Esophagus (tissue), 2 donors: ENCODE measurements around the gene ANKRD50. TPM values are rescaled to one million over a fixed set of nuclear protein-coding genes. Genes with fewer than 3 reads are reported as not detected.
A peak's percentile ranks its signal among the peaks of the same experiment; 100 is the strongest.

Experiments
- H3K27ac ChIP-seq, 2 donors: one replicate each; pipeline ENCODE4 v1.5.1; 2013; ENCODE audit warnings: low read depth in 2 of 2, mild to moderate bottlenecking in 2 of 2, inconsistent platforms in 1 of 2, low read length in 1 of 2, moderate library complexity in 1 of 2
- H3K27me3 ChIP-seq, 2 donors: one replicate each; pipeline ENCODE4 v1.6.1; 2013; ENCODE audit warnings: low read length in 2 of 2, control low read depth in 1 of 2, mild to moderate bottlenecking in 1 of 2; ENCODE audit not compliant: insufficient read depth in 2 of 2, control insufficient read depth in 1 of 2
- H3K36me3 ChIP-seq, 2 donors: one replicate each; pipeline ENCODE4 v1.6.1; 2013; ENCODE audit warnings: low read length in 1 of 2; ENCODE audit not compliant: control insufficient read depth in 2 of 2, insufficient read depth in 2 of 2
- H3K4me1 ChIP-seq, 2 donors: one replicate each; pipeline ENCODE4 v1.6.1; 2013; ENCODE audit warnings: low read length in 1 of 2; ENCODE audit not compliant: control insufficient read depth in 2 of 2, insufficient read depth in 2 of 2
- H3K4me3 ChIP-seq, 2 donors: one replicate each; pipeline ENCODE4 v1.5.1; 2013; ENCODE audit warnings: low read length in 2 of 2, mild to moderate bottlenecking in 2 of 2, low read depth in 1 of 2, moderate library complexity in 1 of 2
- H3K9me3 ChIP-seq, 2 donors: one replicate each; pipeline ENCODE4 v1.6.1; 2013; ENCODE audit warnings: mild to moderate bottlenecking in 2 of 2, low read depth in 1 of 2, low read length in 1 of 2, moderate library complexity in 1 of 2; ENCODE audit not compliant: control insufficient read depth in 2 of 2, insufficient read depth in 1 of 2
- WGBS, 2 donors: extraction: QIAGEN DNeasy Blood & Tissue Kit; methylation state at CpG; one replicate each; pipeline ENCODE4 v1.1.7; 2013; 5-methylcytosine and 5-hydroxymethylcytosine counted together
- polyA plus RNA-seq, 2 donors: library from polyadenylated mRNA; stranded (reverse); fragments of 200-250 nt; gene quantifications; one replicate each; pipeline ENCODE4 v1.2.3, GENCODE V29; 2013
- donor health status: healthy with polysubstance abuse.
- donor health status: Bipolar disorder and iron deficiency.

ANKRD50 gene
- 1 to 10 TPM; 2.0 to 3.3 TPM for polyA plus RNA-seq

- Histone ChIP-seq H3K4me3 (peak within 1 kb of the TSS; percentile 81 to 99), H3K36me3 (no peaks in the 10 kb centered on the region), H3K4me1 (peaks cover 0 to 4% of the 10 kb centered on the region in 2 donors), H3K9me3 (no peaks in the 10 kb centered on the region), H3K27me3 (no peaks in the 10 kb centered on the region), H3K27ac (peak within 1 kb of the TSS; percentile 93 to 95)
- WGBS, 2 donors = 0 to 1% methylated on average over 54 to 85 of the region's 85 CpGs
These were observed at the start of gene ANKRD50 for GRCh38 chr4:124712372-124713184. Gene ANKRD50 (minus strand): TSS chr4:124712732. CDS start chr4:124710511, 2,221 bp downstream.

- Histone ChIP-seq H3K27ac (no peak overlapping the region), H3K36me3 (no peaks in the 10 kb centered on the region), H3K4me1 (no peaks in the 10 kb centered on the region), H3K9me3 (no peaks in the 10 kb centered on the region), H3K4me3 (no peak overlapping the region), H3K27me3 (no peaks in the 10 kb centered on the region)
- WGBS, 2 donors = 61 to 69% methylated on average over 1 of the region's 1 CpG
These were observed 44.6 kb upstream of the ANKRD50 start for GRCh38 chr4:124757126-124757525.

GRCh38 chr4:124754681-124755080 lies 42.1 kb upstream of the ANKRD50 start:
- Histone ChIP-seq H3K27me3 (no peaks in the 10 kb centered on the region), H3K9me3 (no peaks in the 10 kb centered on the region), H3K36me3 (no peaks in the 10 kb centered on the region), H3K27ac (no peak overlapping the region), H3K4me1 (no peaks in the 10 kb centered on the region), H3K4me3 (no peak overlapping the region)

- Histone ChIP-seq H3K4me1 (no peaks in the 10 kb centered on the region), H3K27ac (no peak overlapping the region), H3K36me3 (no peaks in the 10 kb centered on the region), H3K4me3 (no peak overlapping the region), H3K9me3 (no peaks in the 10 kb centered on the region), H3K27me3 (no peaks in the 10 kb centered on the region)
- 60 to 74% methylated on average over 4 of the region's 4 CpGs for WGBS, 2 donors
These were observed 41.5 kb upstream of the ANKRD50 start for GRCh38 chr4:124753941-124754581.

- Histone ChIP-seq H3K4me3 (no peak overlapping the region), H3K27me3 (no peaks in the 10 kb centered on the region), H3K4me1 (no peaks in the 10 kb centered on the region), H3K9me3 (no peaks in the 10 kb centered on the region), H3K36me3 (no peaks in the 10 kb centered on the region), H3K27ac (no peak overlapping the region)
- 89 to 96% methylated on average over 2 of the region's 2 CpGs for WGBS, 2 donors
These were observed 36.9 kb upstream of the ANKRD50 start for GRCh38 chr4:124749421-124749820.

GRCh38 chr4:124748965-124749364 lies 36.4 kb upstream of the ANKRD50 start:
- Histone ChIP-seq H3K4me1 (no peaks in the 10 kb centered on the region), H3K27me3 (no peaks in the 10 kb centered on the region), H3K9me3 (no peaks in the 10 kb centered on the region), H3K36me3 (no peaks in the 10 kb centered on the region), H3K27ac (no peak overlapping the region), H3K4me3 (no peak overlapping the region)
- WGBS, 2 donors = 96% methylated on average over 1 of the region's 1 CpG

GRCh38 chr4:124745985-124746801 lies 33.7 kb upstream of the ANKRD50 start:
- 59 to 60% methylated on average over 5 of the region's 5 CpGs for WGBS, 2 donors
- Histone ChIP-seq H3K9me3 (no peaks in the 10 kb centered on the region), H3K36me3 (no peaks in the 10 kb centered on the region), H3K4me1 (no peaks in the 10 kb centered on the region), H3K27ac (no peak overlapping the region), H3K4me3 (peak overlapping the region in 1 of 2 donors; percentile 3), H3K27me3 (no peaks in the 10 kb centered on the region)

GRCh38 chr4:124743711-124744110 lies 31.2 kb upstream of the ANKRD50 start:
- no peaks in the 10 kb centered on the region for H3K27me3 ChIP-seq
- no peak overlapping the region for H3K27ac ChIP-seq
- no peaks in the 10 kb centered on the region for H3K4me1 ChIP-seq
- no peaks in the 10 kb centered on the region for H3K36me3 ChIP-seq
- H3K9me3 ChIP-seq = no peaks in the 10 kb centered on the region
- no peak overlapping the region for H3K4me3 ChIP-seq
- 86% methylated on average over 5 of the region's 5 CpGs for WGBS, 2 donors

GRCh38 chr4:124740501-124740900 lies 28.0 kb upstream of the ANKRD50 start:
- Histone ChIP-seq H3K9me3 (no peaks in the 10 kb centered on the region), H3K4me1 (no peaks in the 10 kb centered on the region), H3K27ac (no peak overlapping the region), H3K4me3 (no peak overlapping the region), H3K36me3 (no peaks in the 10 kb centered on the region), H3K27me3 (no peaks in the 10 kb centered on the region)
- WGBS, 2 donors = 91 to 98% methylated on average over 1 of the region's 1 CpG
